ENCODE data around the gene SPHK2.

SPHK2 gene

DNA sequence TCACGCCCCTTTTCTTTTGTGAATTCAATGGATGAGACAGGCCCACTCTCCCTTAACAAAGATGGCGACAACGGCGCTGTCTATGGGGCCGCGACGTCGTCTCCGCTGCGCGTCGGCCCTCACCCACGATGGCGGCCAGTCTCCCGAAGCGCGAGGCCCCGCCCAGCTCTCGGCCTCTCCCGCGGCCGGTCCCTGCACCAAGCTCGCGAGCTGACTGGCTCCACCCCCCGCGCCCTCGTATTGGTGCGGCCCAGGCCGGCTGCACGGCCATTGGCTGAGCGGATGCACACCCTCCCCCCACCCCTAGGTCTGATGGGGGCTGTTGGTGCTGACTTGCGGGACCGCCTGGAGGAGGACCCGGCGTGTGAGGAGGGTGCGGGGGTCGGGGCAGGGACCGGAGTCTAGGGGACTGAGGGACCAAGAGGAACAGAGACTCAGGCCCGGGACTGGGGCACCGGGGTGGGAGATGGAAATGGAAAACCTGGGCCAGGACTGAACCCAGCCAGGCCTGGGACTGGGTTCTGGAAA, 4.8 kb downstream of the SPHK2 start:
- TF ChIP-seq, protein P1, sequence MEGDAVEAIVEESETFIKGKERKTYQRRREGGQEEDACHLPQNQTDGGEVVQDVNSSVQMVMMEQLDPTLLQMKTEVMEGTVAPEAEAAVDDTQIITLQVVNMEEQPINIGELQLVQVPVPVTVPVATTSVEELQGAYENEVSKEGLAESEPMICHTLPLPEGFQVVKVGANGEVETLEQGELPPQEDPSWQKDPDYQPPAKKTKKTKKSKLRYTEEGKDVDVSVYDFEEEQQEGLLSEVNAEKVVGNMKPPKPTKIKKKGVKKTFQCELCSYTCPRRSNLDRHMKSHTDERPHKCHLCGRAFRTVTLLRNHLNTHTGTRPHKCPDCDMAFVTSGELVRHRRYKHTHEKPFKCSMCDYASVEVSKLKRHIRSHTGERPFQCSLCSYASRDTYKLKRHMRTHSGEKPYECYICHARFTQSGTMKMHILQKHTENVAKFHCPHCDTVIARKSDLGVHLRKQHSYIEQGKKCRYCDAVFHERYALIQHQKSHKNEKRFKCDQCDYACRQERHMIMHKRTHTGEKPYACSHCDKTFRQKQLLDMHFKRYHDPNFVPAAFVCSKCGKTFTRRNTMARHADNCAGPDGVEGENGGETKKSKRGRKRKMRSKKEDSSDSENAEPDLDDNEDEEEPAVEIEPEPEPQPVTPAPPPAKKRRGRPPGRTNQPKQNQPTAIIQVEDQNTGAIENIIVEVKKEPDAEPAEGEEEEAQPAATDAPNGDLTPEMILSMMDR (conservative IDR thresholded peaks at IDR 0.05; ENCODE audit: low read depth, low read length) = no peak
- Histone ChIP-seq H3K9ac (peak overlapping the region; percentile 43; the same call in 1 of the 2 replicates), H3K4me2 (peak overlapping the region; percentile 95), H3K36me3 (ENCODE audit: insufficient read depth) (no peaks in the 10 kb centered on the region), H3K4me3 (IDR thresholded peaks at IDR 0.05; ENCODE audit: insufficient read depth, low read depth, low read length) (peak overlapping the region; percentile 56), H3K27me3 (ENCODE audit: insufficient read depth, low read depth) (no peaks in the 10 kb centered on the region), H2AFZ (ENCODE audit: low read depth) (peak overlapping the region; percentile 78), H4K20me1 (ENCODE audit: insufficient read depth) (no peaks in the 10 kb centered on the region), H3K79me2 (ENCODE audit: insufficient read depth, low read depth) (peaks cover 14% of the 10 kb centered on the region; the same call in 1 of the 2 replicates), H3K27ac (peak overlapping the region; percentile 38; the same call in 1 of the 2 replicates), H3K4me1 (ENCODE audit: low read depth, poor library complexity, severe bottlenecking) (peaks cover 42% of the 10 kb centered on the region)

DNA sequence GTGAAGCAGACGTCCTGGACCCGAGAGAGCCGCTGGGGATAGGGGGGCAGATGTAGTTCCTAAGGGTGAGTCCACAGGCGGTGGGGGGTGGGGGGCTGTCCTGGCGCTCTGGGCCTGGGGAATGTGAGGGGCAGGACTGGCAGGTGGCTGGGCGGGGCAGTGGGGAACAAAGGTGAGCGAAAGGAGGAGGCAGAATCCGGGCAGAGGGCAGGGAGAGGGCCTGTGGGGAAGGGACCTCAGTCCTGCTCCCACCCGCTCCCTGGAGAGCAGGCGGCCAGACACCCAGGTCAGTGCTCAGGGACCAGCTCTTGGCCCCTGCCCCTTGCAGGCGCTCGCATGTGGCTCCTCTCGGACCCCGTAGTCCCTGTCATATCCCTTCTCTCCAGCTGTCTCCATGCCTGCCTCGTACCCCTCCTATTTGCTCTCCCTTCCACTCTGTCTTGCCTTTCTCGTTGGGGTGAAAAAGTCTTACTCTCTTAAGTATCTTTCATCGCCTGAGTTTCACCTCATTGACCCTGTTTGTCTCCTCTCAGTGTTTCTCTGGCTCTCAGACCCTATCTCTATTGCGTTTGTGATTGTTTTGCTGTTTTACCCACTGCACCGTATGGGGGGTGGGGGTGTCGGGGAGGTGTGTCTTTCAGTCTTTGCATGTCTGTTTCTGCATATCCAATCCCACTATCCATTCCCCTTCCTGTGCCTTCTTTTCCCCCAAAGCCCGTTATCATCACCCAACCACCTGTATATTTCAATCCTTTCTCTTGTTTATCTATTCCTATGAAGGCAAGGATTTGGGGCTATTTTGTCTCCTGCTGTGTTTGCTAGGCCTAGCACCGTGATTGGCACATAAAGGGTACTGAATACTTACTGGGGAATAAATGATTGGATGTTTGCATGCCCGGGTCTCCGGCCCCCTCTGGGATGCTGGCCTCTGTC, 5.8 kb downstream of the SPHK2 start:
- peak overlapping the region; percentile 43; the same call in 1 of the 2 replicates for H3K9ac ChIP-seq
- H3K79me2 ChIP-seq (ENCODE audit: insufficient read depth, low read depth) = peaks cover 8% of the 10 kb centered on the region; the same call in 1 of the 2 replicates
- H3K27me3 ChIP-seq (ENCODE audit: insufficient read depth, low read depth) = no peaks in the 10 kb centered on the region
- TF ChIP-seq, protein P1 (conservative IDR thresholded peaks at IDR 0.05; ENCODE audit: low read depth, low read length) = no peak
- peak overlapping the region; percentile 95 for H3K4me2 ChIP-seq
- no peak overlapping the region for H2AFZ ChIP-seq (ENCODE audit: low read depth)
- peak overlapping the region; percentile 56 for H3K4me3 ChIP-seq (IDR thresholded peaks at IDR 0.05; ENCODE audit: insufficient read depth, low read depth, low read length)
- no peaks in the 10 kb centered on the region for H4K20me1 ChIP-seq (ENCODE audit: insufficient read depth)
- H3K36me3 ChIP-seq (ENCODE audit: insufficient read depth) = no peaks in the 10 kb centered on the region
- H3K27ac ChIP-seq = no peak overlapping the region
- peaks cover 40% of the 10 kb centered on the region for H3K4me1 ChIP-seq (ENCODE audit: low read depth, poor library complexity, severe bottlenecking)

DNA sequence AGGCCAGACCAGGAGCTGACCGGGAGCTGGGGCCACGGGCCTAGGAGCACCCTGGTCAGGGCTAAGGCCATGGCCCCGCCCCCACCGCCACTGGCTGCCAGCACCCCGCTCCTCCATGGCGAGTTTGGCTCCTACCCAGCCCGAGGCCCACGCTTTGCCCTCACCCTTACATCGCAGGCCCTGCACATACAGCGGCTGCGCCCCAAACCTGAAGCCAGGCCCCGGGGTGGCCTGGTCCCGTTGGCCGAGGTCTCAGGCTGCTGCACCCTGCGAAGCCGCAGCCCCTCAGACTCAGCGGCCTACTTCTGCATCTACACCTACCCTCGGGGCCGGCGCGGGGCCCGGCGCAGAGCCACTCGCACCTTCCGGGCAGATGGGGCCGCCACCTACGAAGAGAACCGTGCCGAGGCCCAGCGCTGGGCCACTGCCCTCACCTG, 6.6 kb downstream of the SPHK2 start:
- H3K4me1 ChIP-seq (ENCODE audit: low read depth, poor library complexity, severe bottlenecking) = peaks cover 35% of the 10 kb centered on the region
- no peak overlapping the region for H2AFZ ChIP-seq (ENCODE audit: low read depth)
- no peaks in the 10 kb centered on the region for H3K27me3 ChIP-seq (ENCODE audit: insufficient read depth, low read depth)
- H3K9ac ChIP-seq = no peak overlapping the region
- no peaks in the 10 kb centered on the region for H4K20me1 ChIP-seq (ENCODE audit: insufficient read depth)
- H3K4me3 ChIP-seq (IDR thresholded peaks at IDR 0.05; ENCODE audit: insufficient read depth, low read depth, low read length) = no peak overlapping the region
- H3K27ac ChIP-seq = no peak overlapping the region
- no peaks in the 10 kb centered on the region for H3K36me3 ChIP-seq (ENCODE audit: insufficient read depth)
- no peak overlapping the region for H3K4me2 ChIP-seq
- TF ChIP-seq, protein P1 (conservative IDR thresholded peaks at IDR 0.05; ENCODE audit: low read depth, low read length) = no peak
- H3K79me2 ChIP-seq (ENCODE audit: insufficient read depth, low read depth) = peaks cover 5% of the 10 kb centered on the region; the same call in 1 of the 2 replicates

DNA sequence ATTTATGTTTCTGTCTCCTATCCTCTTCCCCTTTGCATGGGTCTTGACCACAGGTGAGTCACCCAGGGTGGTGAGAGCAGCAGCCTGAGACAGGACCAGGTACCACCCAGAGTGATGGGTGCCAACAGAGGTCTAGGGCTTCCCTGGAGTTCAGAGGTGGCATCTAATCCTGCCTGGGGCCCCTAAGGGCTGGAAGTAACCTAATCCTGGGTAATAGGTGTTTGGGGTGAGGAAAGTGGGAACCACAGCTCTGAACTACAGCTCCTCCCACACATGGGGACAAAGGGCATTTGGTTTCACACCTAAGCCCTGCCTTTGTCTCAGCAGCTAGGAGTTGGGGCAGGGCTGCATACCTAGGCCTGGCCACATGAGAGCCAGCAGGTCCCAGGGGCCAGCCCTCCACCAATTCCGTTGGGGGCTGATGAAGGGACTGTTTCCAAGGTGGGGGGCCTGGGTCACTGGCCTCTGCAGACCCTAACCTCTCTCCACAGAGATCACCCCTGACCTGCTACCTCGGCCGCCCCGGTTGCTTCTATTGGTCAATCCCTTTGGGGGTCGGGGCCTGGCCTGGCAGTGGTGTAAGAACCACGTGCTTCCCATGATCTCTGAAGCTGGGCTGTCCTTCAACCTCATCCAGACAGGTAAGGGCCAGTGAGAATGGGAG, 8.0 kb downstream of the SPHK2 start:
- peak overlapping the region; percentile 53; the same call in 1 of the 2 replicates for H3K4me2 ChIP-seq
- H3K27ac ChIP-seq = peak overlapping the region; percentile 30; the same call in 1 of the 2 replicates
- no peak overlapping the region for H2AFZ ChIP-seq (ENCODE audit: low read depth)
- TF ChIP-seq, protein P1 (conservative IDR thresholded peaks at IDR 0.05; ENCODE audit: low read depth, low read length) = no peak
- H3K27me3 ChIP-seq (ENCODE audit: insufficient read depth, low read depth) = no peaks in the 10 kb centered on the region
- H3K79me2 ChIP-seq (ENCODE audit: insufficient read depth, low read depth) = peaks cover 5% of the 10 kb centered on the region; the same call in 1 of the 2 replicates
- H3K4me3 ChIP-seq (IDR thresholded peaks at IDR 0.05; ENCODE audit: insufficient read depth, low read depth, low read length) = no peak overlapping the region
- no peaks in the 10 kb centered on the region for H3K36me3 ChIP-seq (ENCODE audit: insufficient read depth)
- peaks cover 38% of the 10 kb centered on the region for H3K4me1 ChIP-seq (ENCODE audit: low read depth, poor library complexity, severe bottlenecking)
- H3K9ac ChIP-seq = peak overlapping the region; percentile 2; the same call in 1 of the 2 replicates
- no peaks in the 10 kb centered on the region for H4K20me1 ChIP-seq (ENCODE audit: insufficient read depth)
